Measurements from ENCODE around the gene ZGRF1.
A peak's percentile ranks its signal among the peaks of the same experiment; 100 is the strongest.
"Not testable (repeated sequence)": the region's sequence is repeated elsewhere in the genome, so short reads cannot be mapped to it uniquely, and the experiment has no call there.

ZGRF1 gene

DNA sequence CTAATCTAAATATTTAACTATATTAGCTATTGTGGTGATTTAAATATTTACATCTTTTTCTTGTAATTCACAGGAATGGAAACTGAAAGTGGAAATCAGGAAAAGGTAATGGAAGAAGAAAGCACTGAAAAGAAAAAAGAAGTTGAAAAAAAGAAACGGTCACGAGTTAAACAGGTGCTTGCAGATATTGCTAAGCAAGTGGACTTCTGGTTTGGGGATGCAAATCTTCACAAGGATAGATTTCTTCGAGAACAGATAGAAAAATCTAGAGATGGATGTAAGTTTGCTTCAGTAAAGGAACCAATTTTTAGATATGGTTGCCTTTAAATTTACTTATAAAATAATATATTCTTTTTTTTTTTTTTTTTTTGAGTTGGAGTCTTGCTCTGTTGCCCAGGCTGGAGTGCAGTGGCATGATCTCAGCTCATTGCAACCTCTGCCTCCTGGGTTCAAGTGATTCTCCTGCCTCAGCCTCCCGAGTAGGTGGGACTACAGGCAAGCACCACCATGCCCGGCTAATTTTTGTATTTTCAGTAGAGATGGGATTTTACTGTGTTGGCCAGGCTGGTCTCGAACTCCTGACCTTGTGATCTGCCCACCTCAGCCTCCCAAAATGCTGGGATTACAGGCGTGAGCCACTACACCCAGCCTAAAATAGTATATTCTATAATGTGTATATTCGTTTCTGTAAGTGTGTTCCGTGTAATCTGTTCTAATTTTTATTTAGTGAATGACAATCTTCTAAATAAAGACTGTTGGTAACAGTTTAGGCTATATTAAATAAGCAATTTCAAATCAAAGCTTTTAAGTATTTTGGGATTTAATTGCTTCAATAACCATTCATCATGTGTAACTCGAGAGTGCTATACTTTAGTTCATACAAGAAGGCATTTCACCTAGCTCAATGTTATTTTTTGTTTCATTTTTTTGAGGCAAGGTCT, 8.2 kb upstream of the ZGRF1 start:
- not testable (repeated sequence) for DNase-seq

- no peak for DNase-seq
These were observed 5.8 kb upstream of the ZGRF1 start for GRCh38 chr4:112642526-112642925.

GRCh38 chr4:112637552-112637866, 800 bp upstream of the ZGRF1 start:
- DNase-seq: no peak

- DNase-seq: peak; percentile 30
These were observed 3.1 kb downstream of the ZGRF1 start for GRCh38 chr4:112633477-112634235.

GRCh38 chr4:112626228-112626627, 10.5 kb downstream of the ZGRF1 start:
- DNase-seq: no peak

- DNase-seq: no peak
These were observed 19.7 kb downstream of the ZGRF1 start for GRCh38 chr4:112616984-112617383.

DNA sequence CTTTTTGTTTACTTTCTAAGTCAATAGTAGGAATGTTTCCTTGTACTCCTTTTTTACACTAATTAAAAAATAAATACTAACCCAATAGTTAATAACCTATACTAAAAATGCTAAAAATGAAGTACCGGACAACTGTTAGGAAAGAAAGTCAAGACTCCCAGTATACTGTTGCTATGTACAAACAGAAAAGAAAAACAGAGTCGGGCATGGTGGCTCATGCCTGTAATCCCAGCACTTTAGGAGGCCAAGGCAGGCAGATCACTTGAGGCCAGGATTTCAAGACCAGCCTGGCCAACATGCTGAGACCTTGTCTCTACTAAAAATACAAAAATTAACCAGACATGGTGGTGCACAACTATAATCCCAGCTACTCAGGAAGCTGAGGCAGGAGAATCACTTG, 23.9 kb downstream of the ZGRF1 start:
- not testable (repeated sequence) for DNase-seq

DNA sequence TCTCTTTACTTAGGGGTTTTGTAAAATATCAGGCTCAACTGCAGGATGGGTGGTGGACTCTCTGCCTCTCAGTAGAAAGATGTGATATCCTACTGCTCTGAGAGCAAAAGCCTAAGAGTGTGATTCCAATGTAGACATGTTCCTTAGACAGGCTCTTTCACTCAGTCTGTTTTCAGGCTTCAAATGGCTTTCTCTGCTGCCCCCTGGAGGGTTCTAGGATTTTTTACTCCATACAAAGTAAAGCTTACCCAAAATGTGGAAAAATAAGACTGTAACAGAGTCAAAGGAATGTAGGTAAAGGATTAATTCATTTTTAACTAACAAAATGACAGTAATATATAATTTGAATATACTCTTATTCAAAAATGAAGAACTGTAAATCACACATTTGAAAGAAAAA, 32.1 kb downstream of the ZGRF1 start:
- DNase-seq: peak; percentile 54

DNA sequence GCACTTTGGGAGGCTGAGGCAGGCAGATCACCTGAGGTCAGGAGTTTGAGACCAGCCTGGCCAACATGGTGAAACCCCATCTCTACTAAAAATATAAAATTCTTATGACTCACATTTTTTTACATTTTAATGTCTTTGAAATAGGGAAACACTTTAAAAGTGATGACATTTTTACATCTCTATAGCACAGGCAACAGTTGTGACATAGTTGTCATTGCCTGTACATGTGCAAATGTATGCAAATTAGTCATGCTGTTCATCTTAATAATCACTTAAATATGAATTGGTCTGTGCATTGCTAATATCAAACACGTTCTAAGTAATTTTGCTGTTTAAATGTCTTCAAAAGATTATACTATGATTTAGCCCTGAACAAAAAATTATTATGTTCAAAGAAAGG, 41.7 kb downstream of the ZGRF1 start:
- no peak for DNase-seq

DNA sequence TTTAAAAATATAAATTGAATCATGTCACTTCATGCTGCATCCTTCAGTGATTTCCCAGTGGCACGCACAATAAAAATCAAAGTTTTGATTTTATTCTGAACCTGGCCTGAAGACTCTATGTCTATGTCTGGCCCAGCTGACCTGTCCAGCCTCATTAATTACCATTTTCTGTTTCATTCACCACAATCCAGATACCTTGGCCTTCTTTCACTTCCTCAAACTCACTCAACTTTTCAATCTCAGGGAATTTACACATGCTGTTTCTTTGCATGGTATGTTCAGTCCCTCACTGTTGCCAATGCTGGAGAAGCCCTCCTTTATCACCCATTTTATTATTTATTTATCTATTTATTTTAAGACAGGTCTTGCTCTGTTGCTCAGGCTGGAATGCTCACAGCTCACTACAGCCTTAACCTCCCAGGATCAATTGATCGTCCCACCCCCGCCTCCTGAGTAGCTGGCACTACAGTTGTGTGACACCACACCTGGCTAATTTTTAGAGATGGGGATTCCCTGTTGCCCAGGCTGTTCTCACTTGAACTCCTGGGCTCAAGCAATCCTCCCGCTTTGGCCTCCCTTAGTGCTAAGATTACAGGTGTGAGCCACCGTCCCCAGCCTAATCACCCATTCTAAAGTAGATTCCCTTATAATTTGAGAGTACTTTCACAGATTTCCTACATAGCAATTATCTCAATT, 43.1 kb downstream of the ZGRF1 start:
- DNase-seq: no peak

GRCh38 chr4:112592717-112593116, 44.0 kb downstream of the ZGRF1 start:
- no peak for DNase-seq

- DNase-seq: no peak
These were observed 45.1 kb downstream of the ZGRF1 start for GRCh38 chr4:112591593-112591992.

GRCh38 chr4:112589206-112589605, 47.5 kb downstream of the ZGRF1 start:
- peak; percentile 32 for DNase-seq

GRCh38 chr4:112585977-112586736, 50.6 kb downstream of the ZGRF1 start:
- DNase-seq: no peak

DNA sequence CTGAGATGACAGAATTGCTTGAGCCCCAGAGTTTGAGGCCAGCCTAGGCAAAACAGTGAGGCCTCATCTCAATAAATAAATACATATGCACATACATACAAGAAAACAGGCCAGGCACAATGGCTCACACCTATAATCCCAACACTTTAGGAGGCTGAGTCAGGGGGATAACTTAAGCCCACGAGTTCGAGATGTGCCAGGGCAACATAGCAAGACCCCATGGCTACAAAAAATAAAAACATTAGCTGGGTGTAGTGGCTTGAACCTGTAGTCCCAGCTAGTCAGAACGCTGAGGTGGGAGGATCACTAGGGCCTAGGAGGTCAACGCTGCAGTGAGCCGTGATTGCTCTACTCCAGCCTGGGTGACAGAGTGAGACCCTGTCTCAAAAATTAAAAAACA, 69.2 kb downstream of the ZGRF1 start:
- no peak for DNase-seq

DNA sequence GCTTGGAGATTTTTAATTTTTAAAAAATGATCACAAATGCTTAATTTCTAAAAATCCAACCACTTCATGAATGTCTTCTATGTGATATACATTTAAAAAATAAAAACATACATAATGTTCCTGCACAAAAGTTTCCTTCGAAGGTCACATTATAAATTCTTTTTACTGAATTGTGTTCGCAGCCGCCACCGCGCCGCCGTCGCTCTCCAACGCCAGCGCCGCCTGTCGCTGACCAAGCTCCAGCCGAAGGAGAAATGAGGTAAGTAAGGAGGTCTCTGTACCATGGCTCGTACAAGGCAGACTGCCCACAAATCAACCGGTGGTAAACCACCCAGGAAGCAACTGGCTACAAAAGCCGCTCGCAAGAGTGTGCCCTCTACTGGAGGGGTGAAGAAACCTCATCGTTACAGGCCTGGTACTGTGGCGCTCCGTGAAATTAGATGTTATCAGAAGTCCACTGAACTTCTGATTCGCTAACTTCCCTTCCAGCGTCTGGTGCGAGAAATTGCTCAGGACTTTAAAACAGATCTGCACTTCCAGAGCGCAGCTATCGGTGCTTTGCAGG, 71.9 kb downstream of the ZGRF1 start:
- DNase-seq: no peak

DNA sequence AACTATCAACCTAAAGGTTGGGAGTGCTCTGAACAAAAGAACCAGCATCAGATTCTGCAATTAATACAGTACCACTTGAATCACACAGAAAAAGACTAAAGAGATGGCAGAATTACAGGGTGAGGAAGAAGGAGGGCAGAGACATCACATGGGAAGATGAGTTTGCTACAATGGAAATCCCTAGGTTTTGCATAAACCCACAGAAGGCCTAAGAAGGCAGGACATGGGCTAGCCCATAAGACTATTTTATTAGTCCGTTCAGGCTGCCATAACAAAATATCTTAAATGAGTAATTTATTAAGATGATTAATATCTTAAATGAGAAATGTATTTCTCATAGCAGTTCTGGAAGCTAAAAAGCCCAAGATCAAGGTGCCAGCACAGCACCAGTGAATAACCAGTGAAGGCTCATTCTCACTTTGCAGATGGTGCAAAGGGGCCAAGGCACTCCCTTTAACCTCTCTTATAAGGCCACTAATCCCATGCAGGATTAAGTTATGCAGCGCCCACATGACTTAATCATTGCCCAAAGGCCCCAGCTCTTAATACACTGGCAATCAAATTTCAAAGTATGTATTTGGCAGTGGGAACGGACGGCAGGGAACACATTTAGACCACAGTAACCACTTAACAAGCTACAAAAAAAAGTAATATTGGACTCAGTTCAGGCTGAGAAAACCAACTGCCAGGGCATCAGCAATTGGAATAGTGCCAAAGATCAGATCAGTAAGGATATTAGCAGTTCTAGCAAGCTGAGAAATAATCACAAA, 73.1 kb downstream of the ZGRF1 start:
- no peak for DNase-seq

GRCh38 chr4:112562254-112562879, 74.3 kb downstream of the ZGRF1 start:
- no peak for DNase-seq

- DNase-seq: no peak
These were observed 76.6 kb downstream of the ZGRF1 start for GRCh38 chr4:112560084-112560483.

DNA sequence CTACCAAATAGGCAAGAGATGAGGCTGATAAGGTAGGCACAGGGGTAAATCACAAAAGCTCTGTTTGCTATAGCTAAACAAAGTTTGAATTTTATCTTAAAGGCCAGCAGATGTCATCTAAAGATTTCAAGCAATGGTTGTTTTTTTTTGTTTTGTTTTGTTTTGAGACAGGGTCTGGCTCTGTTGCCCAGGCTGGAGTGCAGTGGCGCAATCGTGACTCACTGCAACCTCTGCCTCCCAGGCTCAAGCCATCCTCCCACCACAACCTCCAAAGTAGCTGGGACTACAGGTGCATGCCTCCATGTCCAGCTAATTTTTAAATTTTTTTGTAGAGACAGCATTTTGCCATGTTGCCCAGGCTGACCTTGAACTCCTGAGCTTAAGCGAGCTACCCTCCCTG, 77.7 kb downstream of the ZGRF1 start:
- no peak for DNase-seq
